HG03571 (cell line): ENCODE data around the gene PXT1.
"Not testable (repeated sequence)": the region's sequence is repeated elsewhere in the genome, so short reads cannot be mapped to it uniquely, and the experiment has no call there.

Source experiments
- ATAC-seq: cut with Tn5 transposase; IDR thresholded peaks from one replicate; pipeline ENCODE4 v1.9.1; 2021; ENCODE audit not compliant: unreplicated experiment

Gene PXT1

GRCh38 chr6:36371211-36371610, 71.4 kb downstream of the PXT1 start:
- no peak for ATAC-seq

- ATAC-seq = no peak
These were observed 72.0 kb downstream of the PXT1 start for GRCh38 chr6:36370638-36371037.

- no peak for ATAC-seq
These were observed 73.5 kb downstream of the PXT1 start for GRCh38 chr6:36368921-36369865.

DNA sequence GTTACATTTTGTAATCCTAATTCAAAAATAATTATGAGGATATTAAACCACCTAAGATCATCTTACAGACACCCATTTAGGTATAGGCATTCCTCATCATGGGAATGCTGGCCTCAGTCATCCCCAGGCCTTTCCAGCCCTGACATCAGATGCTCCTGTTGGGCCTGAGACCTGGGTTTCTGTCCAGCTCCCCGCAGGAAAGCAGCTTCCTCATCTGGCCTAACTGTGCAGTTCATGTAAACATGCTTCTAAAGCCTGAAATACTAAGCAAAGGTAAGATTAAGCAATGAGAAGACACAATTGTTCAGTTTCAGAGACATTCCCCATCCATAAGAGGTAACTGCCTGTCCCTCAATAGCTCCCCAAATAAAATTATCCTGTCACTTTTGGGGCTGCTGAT, 74.2 kb downstream of the PXT1 start:
- ATAC-seq = no peak

GRCh38 chr6:36367743-36368142, 74.9 kb downstream of the PXT1 start:
- no peak for ATAC-seq

GRCh38 chr6:36364669-36365479, 77.8 kb downstream of the PXT1 start:
- no peak for ATAC-seq

DNA sequence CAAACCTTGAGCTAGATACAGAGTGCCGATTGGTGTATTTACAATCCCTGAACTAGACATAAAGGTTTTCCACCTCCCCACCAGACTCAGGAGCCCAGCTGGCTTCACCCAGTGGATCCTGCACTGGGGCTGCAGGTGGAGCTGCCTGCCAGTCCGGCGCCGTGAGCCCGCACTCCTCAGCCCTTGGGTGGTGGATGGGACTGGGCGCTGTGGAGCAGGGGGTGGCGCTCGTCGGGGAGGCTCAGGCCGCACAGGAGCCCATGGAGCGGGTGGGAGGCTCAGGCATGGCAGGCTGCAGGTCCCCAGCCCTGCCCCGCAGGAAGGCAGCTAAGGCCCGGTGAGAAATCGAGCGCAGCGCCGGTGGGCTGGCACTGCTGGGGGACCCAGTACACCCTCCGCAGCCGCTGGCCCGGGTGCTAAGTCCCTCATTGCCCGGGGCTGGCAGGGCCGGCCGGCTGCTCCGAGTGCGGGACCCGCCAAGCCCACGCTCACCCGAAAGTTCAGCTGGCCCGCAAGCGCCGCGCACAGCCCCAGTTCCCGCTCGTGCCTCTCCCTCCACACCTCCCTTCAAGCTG, 78.5 kb downstream of the PXT1 start:
- not testable (repeated sequence) for ATAC-seq

- not testable (repeated sequence) for ATAC-seq
These were observed 79.3 kb downstream of the PXT1 start for GRCh38 chr6:36363371-36363752.

DNA sequence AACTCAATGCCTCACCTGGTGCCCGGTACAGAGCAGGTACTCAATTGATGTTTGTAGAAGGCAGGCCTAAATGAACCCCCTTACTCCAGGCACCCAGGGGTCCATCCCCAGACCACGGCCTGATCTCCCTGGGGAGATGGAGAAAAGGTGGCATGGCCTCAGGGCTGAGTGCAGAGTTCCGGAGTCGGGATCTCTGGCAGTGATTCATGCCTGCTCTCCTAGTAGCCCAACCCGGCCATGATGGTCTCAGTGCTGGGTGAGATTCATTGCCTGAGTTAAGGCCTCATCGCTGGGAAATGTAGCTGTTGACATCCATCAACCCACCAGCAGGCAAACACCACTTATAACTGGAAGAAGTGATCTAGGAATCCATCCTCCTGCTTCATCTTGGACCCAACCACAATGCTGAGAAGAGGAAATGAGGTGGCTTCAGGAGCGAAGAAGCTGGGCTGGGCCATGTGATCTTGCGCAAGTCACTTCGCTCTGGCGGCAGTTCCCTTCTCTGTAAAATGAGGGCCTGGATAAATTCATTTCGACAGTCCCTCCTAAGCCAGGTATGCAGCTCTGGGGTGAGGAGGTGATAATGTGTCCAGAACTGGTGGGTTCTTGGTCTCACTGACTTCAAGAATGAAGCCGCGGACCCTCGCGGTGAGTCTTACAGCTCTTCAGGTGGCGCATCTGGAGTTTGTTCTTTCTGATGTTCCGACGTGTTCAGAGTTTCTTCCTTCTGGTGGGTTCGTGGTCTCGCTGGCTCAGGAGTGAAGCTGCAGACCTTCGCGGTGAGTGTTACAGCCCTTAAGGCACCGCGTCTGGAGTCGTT, 79.9 kb downstream of the PXT1 start:
- ATAC-seq = no peak

- ATAC-seq = no peak
These were observed 81.6 kb downstream of the PXT1 start for GRCh38 chr6:36361071-36361470.

- ATAC-seq = peak; percentile 31
These were observed 82.2 kb downstream of the PXT1 start for GRCh38 chr6:36360241-36361054.

DNA sequence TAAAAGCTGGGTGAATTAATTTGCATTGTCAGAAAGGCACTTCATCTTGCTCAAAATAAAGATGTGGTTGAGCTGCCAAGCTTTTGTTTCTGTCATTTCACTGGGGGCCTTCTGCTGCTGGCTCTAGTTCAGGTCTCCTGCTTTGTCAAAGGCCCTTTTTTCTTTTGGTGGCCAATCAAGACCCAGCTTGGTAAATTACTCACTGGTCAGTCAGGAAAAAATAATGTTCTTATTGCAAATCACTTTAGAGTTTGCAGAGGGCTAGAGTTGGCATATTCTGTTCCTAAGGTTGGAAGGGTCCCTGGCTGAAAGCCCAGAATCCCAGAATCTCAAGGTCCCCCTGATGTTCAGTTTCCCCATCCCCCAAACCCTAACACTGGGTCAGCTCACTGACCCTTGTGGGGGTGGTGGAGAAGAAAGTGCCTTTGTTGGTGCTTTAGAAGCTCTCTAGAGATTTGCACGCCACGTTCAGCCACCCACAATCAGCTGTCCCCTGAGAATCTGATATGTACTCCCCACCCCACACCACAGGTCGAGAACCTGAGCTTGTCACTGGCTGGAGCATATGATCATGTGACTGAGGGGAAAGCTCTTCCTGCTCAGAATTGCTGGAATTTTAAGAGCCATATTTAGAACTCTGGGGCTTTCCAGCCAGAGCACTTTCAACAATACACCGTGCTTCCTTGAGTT, 84.3 kb downstream of the PXT1 start:
- no peak for ATAC-seq

GRCh38 chr6:36357872-36358225, 84.8 kb downstream of the PXT1 start:
- ATAC-seq = no peak

- ATAC-seq = no peak
These were observed 86.8 kb downstream of the PXT1 start for GRCh38 chr6:36355819-36356218.

GRCh38 chr6:36353411-36353915, 89.2 kb downstream of the PXT1 start:
- no peak for ATAC-seq

DNA sequence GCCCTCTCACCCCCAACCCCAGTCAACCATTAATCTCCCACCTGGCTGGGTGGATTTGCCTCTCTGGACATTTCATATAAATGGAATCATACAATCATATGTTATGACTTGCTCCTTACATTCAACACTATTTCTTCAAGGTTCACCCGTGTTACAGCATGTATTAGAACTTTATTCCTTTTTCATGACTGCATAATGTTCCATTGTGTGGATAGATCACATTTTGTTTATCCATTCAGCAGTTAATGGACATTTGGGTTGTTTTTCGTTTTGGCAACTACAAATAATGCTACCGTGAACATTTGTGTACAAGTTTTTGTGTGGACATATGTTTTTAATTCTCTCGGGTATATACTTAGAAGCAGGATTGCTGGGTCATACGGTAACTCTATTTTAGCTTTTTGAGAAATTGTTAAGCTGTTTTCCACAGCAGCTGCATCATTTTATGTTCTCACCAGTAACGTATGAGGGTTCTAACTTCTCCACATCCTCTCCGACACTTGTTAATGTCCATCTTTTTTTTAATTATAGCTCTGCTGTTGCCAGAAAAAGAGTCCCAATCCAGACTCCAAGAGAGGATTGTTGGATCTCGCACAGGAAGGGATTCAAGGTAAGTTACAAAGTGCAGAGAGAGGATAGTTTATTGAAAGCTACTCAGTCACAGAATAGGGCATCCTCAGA, 90.0 kb downstream of the PXT1 start:
- no peak for ATAC-seq

- ATAC-seq = no peak
These were observed 91.7 kb downstream of the PXT1 start for GRCh38 chr6:36350681-36351571.

DNA sequence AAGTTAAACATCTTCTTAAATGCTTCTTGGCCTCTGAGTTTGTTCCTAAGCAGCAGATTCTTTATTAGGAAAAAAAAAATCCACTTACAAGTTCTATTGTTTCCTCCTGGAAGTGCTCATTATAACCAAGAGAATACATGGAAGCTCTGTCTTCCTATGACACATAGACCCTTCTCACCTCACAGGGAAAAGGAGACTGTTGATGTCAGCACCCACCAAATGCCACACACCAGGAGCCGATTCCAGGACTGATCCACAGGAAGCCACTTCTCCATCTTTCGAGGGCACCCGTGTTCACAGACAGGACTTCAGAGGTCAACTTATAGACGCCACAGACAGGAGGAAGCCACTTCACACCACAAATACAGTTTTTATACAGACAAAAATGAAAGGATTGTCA, 92.6 kb downstream of the PXT1 start:
- no peak for ATAC-seq
